ENCODE results near the gene POU6F1.

POU6F1 gene

GRCh38 chr12:51196547-51196946 lies 21.3 kb downstream of the POU6F1 start:
- no peak for DNase-seq

GRCh38 chr12:51195841-51196240 lies 22.0 kb downstream of the POU6F1 start:
- DNase-seq: no peak

GRCh38 chr12:51192284-51192671 lies 25.6 kb downstream of the POU6F1 start:
- no peak for DNase-seq

- no peak for DNase-seq
Measured at GRCh38 chr12:51191516-51192283, 26.2 kb downstream of the POU6F1 start.

GRCh38 chr12:51190820-51191219 lies 27.0 kb downstream of the POU6F1 start:
- no peak for DNase-seq

- DNase-seq: no peak
Measured at GRCh38 chr12:51189790-51190355, 28.0 kb downstream of the POU6F1 start.

- DNase-seq: no peak
Measured at GRCh38 chr12:51188359-51189051, 29.4 kb downstream of the POU6F1 start.

GRCh38 chr12:51187370-51187987 lies 30.4 kb downstream of the POU6F1 start:
- no peak for DNase-seq

- DNase-seq: no peak
Measured at GRCh38 chr12:51186465-51187085, 31.3 kb downstream of the POU6F1 start.

- DNase-seq: no peak
Measured at GRCh38 chr12:51185171-51185717, 32.6 kb downstream of the POU6F1 start.

GRCh38 chr12:51183816-51184215 lies 34.0 kb downstream of the POU6F1 start:
- DNase-seq: no peak

- no peak for DNase-seq
Measured at GRCh38 chr12:51183349-51183748, 34.5 kb downstream of the POU6F1 start.

GRCh38 chr12:51181558-51181957 lies 36.3 kb downstream of the POU6F1 start:
- DNase-seq: no peak

GRCh38 chr12:51177897-51178296 lies 40.0 kb downstream of the POU6F1 start:
- no peak for DNase-seq

- DNase-seq: no peak
Measured at GRCh38 chr12:51174501-51174900, 43.4 kb downstream of the POU6F1 start.

GRCh38 chr12:51172515-51173431 lies 45.1 kb downstream of the POU6F1 start, which contains the start of gene TFCP2:
TSS of gene TFCP2 (minus strand) at chr12:51173135. CDS start at chr12:51172422, 713 bp downstream.
- peak; percentile 85 for DNase-seq

GRCh38 chr12:51171884-51172514 lies 45.9 kb downstream of the POU6F1 start:
- DNase-seq: no peak

GRCh38 chr12:51163795-51164194 lies 54.1 kb downstream of the POU6F1 start:
- no peak for DNase-seq

GRCh38 chr12:51162217-51162616 lies 55.6 kb downstream of the POU6F1 start:
- no peak for DNase-seq

- DNase-seq: no peak
Measured at GRCh38 chr12:51160814-51161459, 56.9 kb downstream of the POU6F1 start.
